ENCODE results near the gene ADAMTSL4. TPM values are rescaled to one million over a fixed set of nuclear protein-coding genes. Genes with fewer than 3 reads are reported as not detected.
"Not testable (repeated sequence)": the region's sequence is repeated elsewhere in the genome, so short reads cannot be mapped to it uniquely, and the experiment has no call there.

Gene ADAMTSL4
- total RNA-seq, 4 donors from 2014 or later, result 54.4 to 132 (median 93.2) TPM

- Histone ChIP-seq H3K36me3 (peaks cover 0 to 23% (median 0%) of the 10 kb centered on the region in 3 donors), H3K4me1 (peaks cover 0 to 13% (median 2%) of the 10 kb centered on the region in 4 donors), H3K27me3 (no peaks in the 10 kb centered on the region), H3K4me3 (no peak overlapping the region), H3K27ac (peak overlapping the region in 2 of 4 donors; percentile 83), H3K9me3 (no peaks in the 10 kb centered on the region)
- no peak for DNase-seq (ENCODE audit: low spot score in 2 of 2)
- TF ChIP-seq POLR2A (IDR thresholded peaks at IDR 0.05), result no peak
- no peak for TF ChIP-seq CTCF (IDR thresholded peaks at IDR 0.05)
- no peak for TF ChIP-seq EP300 (IDR thresholded peaks at IDR 0.05)
- 80 to 84% methylated on average over 3 of the region's 3 CpGs for WGBS, 2 donors
Measured at GRCh38 chr1:150603711-150604110, 54.5 kb downstream of the ADAMTSL4 start.

- no peak for DNase-seq (ENCODE audit: low spot score in 2 of 2)
- TF ChIP-seq EP300 (IDR thresholded peaks at IDR 0.05) (no peak), CTCF (IDR thresholded peaks at IDR 0.05) (no peak), POLR2A (IDR thresholded peaks at IDR 0.05) (no peak)
- Histone ChIP-seq H3K27ac (peak overlapping the region in 3 of 4 donors; percentile 41 to 83 (median 83)), H3K4me1 (peaks cover 0 to 14% (median 2%) of the 10 kb centered on the region in 4 donors), H3K4me3 (no peak overlapping the region), H3K9me3 (no peaks in the 10 kb centered on the region), H3K27me3 (no peaks in the 10 kb centered on the region), H3K36me3 (peaks cover 0 to 20% (median 0%) of the 10 kb centered on the region in 3 donors)
- WGBS, 2 donors, result 94 to 98% methylated on average over 2 of the region's 2 CpGs
Measured at GRCh38 chr1:150604226-150604588, 55.0 kb downstream of the ADAMTSL4 start.

GRCh38 chr1:150605451-150605731 lies 56.2 kb downstream of the ADAMTSL4 start:
- peaks cover 0 to 23% (median 11%) of the 10 kb centered on the region in 4 donors for H3K4me1 ChIP-seq
- not testable (repeated sequence) for H3K36me3 ChIP-seq; H3K9me3 ChIP-seq; H3K4me3 ChIP-seq; DNase-seq (ENCODE audit: low spot score in 2 of 2); H3K27me3 ChIP-seq
- 97 to 100% methylated on average over 3 of the region's 3 CpGs for WGBS, 2 donors
- H3K27ac ChIP-seq, result peak overlapping the region in 2 of 4 donors; percentile 83

- Histone ChIP-seq H3K27ac (no peak overlapping the region), H3K9me3 (no peaks in the 10 kb centered on the region), H3K4me3 (no peak overlapping the region), H3K27me3 (no peaks in the 10 kb centered on the region), H3K4me1 (peaks cover 0 to 33% (median 21%) of the 10 kb centered on the region in 4 donors), H3K36me3 (peaks cover 0 to 3% (median 0%) of the 10 kb centered on the region in 3 donors)
- no peak for DNase-seq (ENCODE audit: low spot score in 2 of 2)
- no peak for TF ChIP-seq POLR2A (IDR thresholded peaks at IDR 0.05)
- TF ChIP-seq CTCF (IDR thresholded peaks at IDR 0.05), result no peak
- no peak for TF ChIP-seq EP300 (IDR thresholded peaks at IDR 0.05)
- 94 to 98% methylated on average over 7 of the region's 7 CpGs for WGBS, 2 donors
Measured at GRCh38 chr1:150606463-150607142, 57.4 kb downstream of the ADAMTSL4 start.

GRCh38 chr1:150609732-150610131 lies 60.5 kb downstream of the ADAMTSL4 start:
- peaks cover 2 to 56% (median 39%) of the 10 kb centered on the region in 4 donors for H3K4me1 ChIP-seq
- WGBS, 2 donors, result 30 to 42% methylated on average over 2 of the region's 2 CpGs
- TF ChIP-seq EP300 (IDR thresholded peaks at IDR 0.05) (peak in 1 of 2 donors; percentile 23), CTCF (IDR thresholded peaks at IDR 0.05) (no peak), POLR2A (IDR thresholded peaks at IDR 0.05) (no peak)
- peaks cover 0 to 3% (median 0%) of the 10 kb centered on the region in 3 donors for H3K36me3 ChIP-seq
- DNase-seq (ENCODE audit: low spot score in 2 of 2), result no peak
- H3K4me3 ChIP-seq, result no peak overlapping the region
- H3K27ac ChIP-seq, result peak overlapping the region in 3 of 4 donors; percentile 66 to 87 (median 84)
- no peaks in the 10 kb centered on the region for H3K27me3 ChIP-seq
- no peaks in the 10 kb centered on the region for H3K9me3 ChIP-seq

Small RNA genes lying within 50 kb of the gene (small RNA-seq; reads per million reads assigned to genes)
- gene MIR4257, result not detected
- not detected for gene RF00015
- gene RF00561, result not detected
- not detected for gene RN7SL473P
- not detected for gene RN7SL600P

Other genes with a start within 250 kb of the ADAMTSL4 start
- 10 to 100 TPM; 50.4 to 81.0 (median 66.3) TPM for gene PRPF3, start 227.9 kb upstream of the ADAMTSL4 start, total RNA-seq
- gene RPRD2, start 185.3 kb upstream of the ADAMTSL4 start, total RNA-seq, result 10 to 100 TPM; 16.2 to 27.6 (median 24.8) TPM
- gene TARS2, start 62.0 kb upstream of the ADAMTSL4 start, total RNA-seq, result 10 to 100 TPM; 12.2 to 25.5 (median 18.6) TPM
- gene ECM1, start 41.3 kb upstream of the ADAMTSL4 start, total RNA-seq, result 10 to 100 TPM; 10.1 to 32.2 (median 15.0) TPM
- not detected for gene FALEC, start 33.7 kb upstream of the ADAMTSL4 start, total RNA-seq
- gene MCL1, start 30.2 kb downstream of the ADAMTSL4 start, total RNA-seq, result 100 to 1,000 TPM; 235 to 306 (median 258) TPM
- gene ENSA, start 80.2 kb downstream of the ADAMTSL4 start, total RNA-seq, result 100 to 1,000 TPM; 120 to 331 (median 231) TPM
- gene GOLPH3L, start 147.7 kb downstream of the ADAMTSL4 start, total RNA-seq, result 10 to 100 TPM; 20.6 to 30.9 (median 26.5) TPM
- 1 to 10 TPM in 3 of 4 donors, under 1 TPM in 1; 0.39 to 8.7 (median 2.5) TPM for gene HORMAD1, start 171.5 kb downstream of the ADAMTSL4 start, total RNA-seq
- gene CTSS, start 216.4 kb downstream of the ADAMTSL4 start, total RNA-seq, result 10 to 100 TPM; 29.7 to 57.7 (median 41.3) TPM

All from tibial nerve (tissue), 4 donors.